Colonic mucosa (tissue), 4 donors: ENCODE results near the gene CACNA1S. TPM values are rescaled to one million over a fixed set of nuclear protein-coding genes. Genes with fewer than 3 reads are reported as not detected.
A peak's percentile ranks its signal among the peaks of the same experiment; 100 is the strongest.

ENCODE experiments used
- DNase-seq: peaks from one replicate; pipeline ENCODE4 v3.0.0-alpha.2; 2020
- H3K27ac ChIP-seq: fragments of 200-600 bp; one replicate; pipeline ENCODE4 v1.8.0; 2021
- H3K27me3 ChIP-seq: fragments of 200-600 bp; one replicate; pipeline ENCODE4 v1.8.0; 2021
- H3K36me3 ChIP-seq: fragments of 200-600 bp; one replicate; pipeline ENCODE4 v1.8.0; 2021
- H3K4me1 ChIP-seq: fragments of 200-600 bp; one replicate; pipeline ENCODE4 v1.8.0; 2021; ENCODE audit warnings: mild to moderate bottlenecking
- H3K4me3 ChIP-seq: fragments of 200-600 bp; one replicate; pipeline ENCODE4 v1.8.0; 2021
- H3K9ac ChIP-seq, 2 donors: one replicate each; pipeline ENCODE4 v1.7.0; 2013; ENCODE audit warnings: control low read depth in 2 of 2, low read depth in 2 of 2, low read length in 2 of 2
- H3K9me3 ChIP-seq: fragments of 200-600 bp; one replicate; pipeline ENCODE4 v1.8.0; 2021
- CTCF ChIP-seq: fragments of 200-600 bp; IDR thresholded peaks from one replicate; pipeline ENCODE4 v1.8.0; 2022; ENCODE audit warnings: antibody characterized with exemption, mild to moderate bottlenecking
- intact Hi-C: fragments of 100-400 bp; cut with DNase I; formaldehyde crosslinking; loops from one replicate; pipeline ENCODE4 v1.14.1; 2022
- total RNA-seq, 2 donors: library from RNA; stranded (reverse); fragmentation: NEBNext Ultra II Directional in 1 of 2; extraction: Animal tissue kit (Norgen Biotek cat#: 25700) in 1 of 2; gene quantifications; one replicate each; pipeline ENCODE4 v1.2.1, GENCODE V29; 2021
- donor health status: healthy.
- donor health status: DM: no; HTN: no; CAD: no.
- donor health status: DM: no; HTN: no; CAD: no.

The CACNA1S gene
- total RNA-seq, 2 donors from 2014 or later: not detected

GRCh38 chr1:201019321-201019977 is 92.8 kb downstream of the CACNA1S start:
- intact Hi-C loops: no loop called here
- H3K27ac ChIP-seq: peak overlapping the region; percentile 76
- no peaks in the 10 kb centered on the region for H3K9me3 ChIP-seq
- no peaks in the 10 kb centered on the region for H3K36me3 ChIP-seq
- DNase-seq: peak; percentile 93
- H3K27me3 ChIP-seq: no peaks in the 10 kb centered on the region
- H3K4me1 ChIP-seq: peaks cover 32% of the 10 kb centered on the region
- no peak for TF ChIP-seq CTCF
- H3K4me3 ChIP-seq: no peak overlapping the region
- peak overlapping the region; percentile 28 to 68 for H3K9ac ChIP-seq

GRCh38 chr1:201017828-201018163 is 94.4 kb downstream of the CACNA1S start:
- DNase-seq: no peak
- intact Hi-C loops: no loop called here
- no peaks in the 10 kb centered on the region for H3K27me3 ChIP-seq
- no peak for TF ChIP-seq CTCF
- H3K9ac ChIP-seq: no peak overlapping the region
- no peak overlapping the region for H3K27ac ChIP-seq
- H3K4me1 ChIP-seq: peaks cover 36% of the 10 kb centered on the region
- no peak overlapping the region for H3K4me3 ChIP-seq
- no peaks in the 10 kb centered on the region for H3K36me3 ChIP-seq
- H3K9me3 ChIP-seq: no peaks in the 10 kb centered on the region

GRCh38 chr1:201016943-201017827 is 95.0 kb downstream of the CACNA1S start:
- no peaks in the 10 kb centered on the region for H3K27me3 ChIP-seq
- no peak overlapping the region for H3K27ac ChIP-seq
- H3K4me3 ChIP-seq: no peak overlapping the region
- no peak for DNase-seq
- intact Hi-C loops: no loop called here
- TF ChIP-seq CTCF: no peak
- peaks cover 32% of the 10 kb centered on the region for H3K4me1 ChIP-seq
- no peaks in the 10 kb centered on the region for H3K36me3 ChIP-seq
- peak overlapping the region in 1 of 2 donors; percentile 54 for H3K9ac ChIP-seq
- H3K9me3 ChIP-seq: no peaks in the 10 kb centered on the region

GRCh38 chr1:201016211-201016651 is 96.0 kb downstream of the CACNA1S start:
- Histone ChIP-seq H3K36me3 (no peaks in the 10 kb centered on the region), H3K9ac (peak overlapping the region in 1 of 2 donors; percentile 54), H3K27ac (no peak overlapping the region), H3K9me3 (no peaks in the 10 kb centered on the region), H3K27me3 (no peaks in the 10 kb centered on the region), H3K4me3 (no peak overlapping the region), H3K4me1 (peaks cover 32% of the 10 kb centered on the region)
- no peak for TF ChIP-seq CTCF
- DNase-seq: peak; percentile 77
- intact Hi-C loops: no loop called here

- H3K27me3 ChIP-seq: no peaks in the 10 kb centered on the region
- H3K4me1 ChIP-seq: peaks cover 32% of the 10 kb centered on the region
- H3K9me3 ChIP-seq: no peaks in the 10 kb centered on the region
- no peak overlapping the region for H3K9ac ChIP-seq
- no peak overlapping the region for H3K4me3 ChIP-seq
- intact Hi-C loops: no loop called here
- H3K27ac ChIP-seq: no peak overlapping the region
- H3K36me3 ChIP-seq: no peaks in the 10 kb centered on the region
- no peak for DNase-seq
- TF ChIP-seq CTCF: no peak
Observed at GRCh38 chr1:201015551-201016091, 96.6 kb downstream of the CACNA1S start.
